Tibial nerve (tissue), 4 donors: Measurements from ENCODE around the gene ARMC8.

ENCODE experiments used
- CTCF ChIP-seq, 5 experiments: fragments of 200-600 bp in 3 of 5; fragments of 450-650 bp in 2 of 5; sonication (generic) in 3 of 5; IDR thresholded peaks; one replicate each; pipeline ENCODE4 v1.5.1; 2016 to 2019; ENCODE audit warnings: antibody characterized with exemption in 5 of 5, mild to moderate bottlenecking in 3 of 5, moderate library complexity in 2 of 5
- EP300 ChIP-seq, 2 donors: sonication (generic); formaldehyde crosslinking; IDR thresholded peaks; one replicate each; pipeline ENCODE4 v1.6.1; 2017; ENCODE audit warnings: antibody characterized with exemption in 2 of 2, mild to moderate bottlenecking in 1 of 2

DNA sequence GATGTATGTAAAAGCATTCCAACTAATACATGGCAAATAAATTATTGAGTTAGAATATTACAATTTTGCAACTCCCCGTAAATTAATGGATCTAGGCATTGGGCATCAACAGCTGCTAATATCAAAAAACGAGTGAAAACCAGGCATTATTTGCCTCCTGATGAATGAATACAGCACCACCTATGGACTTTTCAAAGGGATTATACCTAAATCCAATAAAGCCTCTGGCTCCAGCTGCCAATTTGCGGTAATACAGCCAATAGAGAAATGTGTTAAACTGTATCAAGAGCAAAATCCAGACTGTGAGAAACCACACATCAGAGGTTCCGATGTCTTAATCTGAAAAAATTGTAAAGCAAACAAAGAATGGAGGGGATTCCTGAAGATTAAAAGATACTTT is 38.6 kb upstream of the ARMC8 start:
- TF ChIP-seq CTCF (IDR thresholded peaks at IDR 0.05) = no peak
- TF ChIP-seq EP300 (IDR thresholded peaks at IDR 0.05) = no peak
